Breast epithelium (tissue), 3 donors: ENCODE results near the gene CCNL2.

Experiments used
- CTCF ChIP-seq, 3 donors: fragments of 450-650 bp; IDR thresholded peaks; one replicate each; pipeline ENCODE4 v1.5.1; 2016 to 2017; ENCODE audit warnings: antibody characterized with exemption in 3 of 3, mild to moderate bottlenecking in 3 of 3, moderate library complexity in 3 of 3
- POLR2AphosphoS5 ChIP-seq, 3 donors: sonication (generic); formaldehyde crosslinking; IDR thresholded peaks; one replicate each; pipeline ENCODE4 v1.6.1; 2017; ENCODE audit warnings: antibody characterized with exemption in 3 of 3

GRCh38 chr1:1411626-1412025 lies 12.5 kb upstream of the CCNL2 start:
- TF ChIP-seq POLR2AphosphoS5 (IDR thresholded peaks at IDR 0.05) (no peak), CTCF (IDR thresholded peaks at IDR 0.05) (no peak)
